ENCODE results near the gene NUP50. TPM values are rescaled to one million over a fixed set of nuclear protein-coding genes. Genes with fewer than 3 reads are reported as not detected.

NUP50 gene
- total RNA-seq, 1 experiment from 2014 or later = 134 TPM

DNA sequence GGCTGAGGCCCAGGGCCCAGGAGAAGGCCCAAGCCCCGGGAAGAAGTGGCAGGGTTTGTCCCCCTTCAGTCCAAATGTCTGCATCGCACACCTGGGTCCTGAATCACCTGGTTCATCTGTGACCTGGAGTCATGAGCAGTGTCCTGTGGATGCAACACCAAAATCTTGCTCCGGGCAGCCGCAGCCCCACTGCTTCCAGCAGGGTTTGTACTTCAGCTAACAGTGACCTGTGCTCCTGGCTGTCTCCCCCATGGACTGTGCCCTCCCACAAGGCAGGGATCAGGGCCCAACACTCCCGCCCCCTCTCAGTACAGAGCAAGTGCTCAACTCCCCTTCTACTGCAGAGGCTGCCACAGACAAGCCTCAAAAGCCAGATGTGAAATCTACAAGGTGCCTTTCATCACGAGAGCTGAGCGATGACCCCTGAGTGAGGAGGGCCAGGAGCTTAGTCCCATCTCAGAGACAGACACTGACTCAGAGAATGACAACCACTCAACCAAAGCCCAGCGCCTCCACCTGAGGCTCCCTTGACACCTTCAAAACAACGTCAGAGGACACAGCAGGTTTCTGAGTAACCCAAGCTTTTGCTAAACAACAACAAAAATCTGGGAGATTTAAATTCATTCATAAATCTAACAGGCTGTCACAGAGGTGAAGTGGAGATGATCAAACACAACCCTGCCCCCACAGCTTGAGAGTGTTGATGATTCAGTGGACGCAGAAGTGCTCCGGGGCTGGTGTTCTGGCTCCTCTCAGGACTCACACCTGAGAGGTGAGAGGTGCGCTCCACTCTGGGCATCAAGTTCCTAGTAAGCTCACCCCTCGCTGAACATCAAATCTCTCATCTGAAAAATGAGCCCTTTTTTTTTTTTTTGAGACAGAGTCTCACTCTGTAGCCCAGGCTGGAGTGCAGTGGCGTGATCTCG lies 73.6 kb downstream of the NUP50 start:
- H3K27me3 ChIP-seq (ENCODE audit: insufficient read depth, low read length) = no peaks in the 10 kb centered on the region
- peak overlapping the region; percentile 11 to 77 (median 61); a peak in 2 of 7 replicates for H3K27ac Mint-ChIP-seq
- no peaks in the 10 kb centered on the region for H3K4me1 ChIP-seq (ENCODE audit: insufficient read depth, low read length)
- H3K56ac ChIP-seq (ENCODE audit: insufficient read length, low read depth, low read length) = no peak overlapping the region
- H3K23ac ChIP-seq (ENCODE audit: insufficient read length, low read depth, low read length) = no peak overlapping the region
- no peak overlapping the region for H3K9ac ChIP-seq (ENCODE audit: extremely low read depth, insufficient read length, low read length)
- peaks cover 11% of the 10 kb centered on the region for H3K23me2 ChIP-seq (ENCODE audit: insufficient read length, low read depth, low read length, poor library complexity, severe bottlenecking)
- H3K79me2 ChIP-seq (ENCODE audit: insufficient read depth, low read length) = no peaks in the 10 kb centered on the region; the same call in 1 of the 2 replicates
- no peak overlapping the region for H4K8ac ChIP-seq (replicated peaks; ENCODE audit: insufficient read length, low read depth, low read length)
- H2AFZ ChIP-seq (ENCODE audit: low read length) = no peak overlapping the region
- peaks cover 26 to 37% of the 10 kb centered on the region in 2 experiments for H3K4me1 Mint-ChIP-seq
- no peak overlapping the region for H2BK20ac ChIP-seq (ENCODE audit: low read depth, low read length, poor library complexity, severe bottlenecking)
- no peak overlapping the region for H3T11ph ChIP-seq (ENCODE audit: low read length)
- H2BK15ac ChIP-seq (ENCODE audit: low read depth, low read length) = no peak overlapping the region
- H2AK5ac ChIP-seq (ENCODE audit: insufficient read length, low read length) = no peak overlapping the region
- H4K91ac ChIP-seq (ENCODE audit: insufficient read length, low read depth, low read length) = no peak overlapping the region
- no peaks in the 10 kb centered on the region for H3K79me1 ChIP-seq (ENCODE audit: insufficient read depth, low read depth, low read length, poor library complexity, severe bottlenecking)
- peaks cover 10% of the 10 kb centered on the region for H3K27me3 Mint-ChIP-seq (ENCODE audit: low read depth)
- no peak overlapping the region for H2BK5ac ChIP-seq (ENCODE audit: insufficient read length, low read length)
- H3K14ac ChIP-seq (ENCODE audit: insufficient read depth, low read length) = no peak overlapping the region
- WGBS (ENCODE audit: extremely low coverage, insufficient read length, low lambda C conversion rate) = no CpG with 5 or more reads among the region's 15 CpGs
- no peak overlapping the region for H2BK120ac ChIP-seq (ENCODE audit: low read depth, low read length, poor library complexity, severe bottlenecking)
- peaks cover 10 to 13% (median 10%) of the 10 kb centered on the region in 3 experiments; a peak in 5 of 7 replicates for H3K36me3 Mint-ChIP-seq (ENCODE audit: insufficient read depth in 1 of 3, low read depth in 3 of 3)
- no peaks in the 10 kb centered on the region; a peak in 1 of 5 replicates for H3K9me3 Mint-ChIP-seq
- no peak overlapping the region for H3K27ac ChIP-seq (ENCODE audit: insufficient read length, low read depth, low read length)
- TF ChIP-seq, protein P1, sequence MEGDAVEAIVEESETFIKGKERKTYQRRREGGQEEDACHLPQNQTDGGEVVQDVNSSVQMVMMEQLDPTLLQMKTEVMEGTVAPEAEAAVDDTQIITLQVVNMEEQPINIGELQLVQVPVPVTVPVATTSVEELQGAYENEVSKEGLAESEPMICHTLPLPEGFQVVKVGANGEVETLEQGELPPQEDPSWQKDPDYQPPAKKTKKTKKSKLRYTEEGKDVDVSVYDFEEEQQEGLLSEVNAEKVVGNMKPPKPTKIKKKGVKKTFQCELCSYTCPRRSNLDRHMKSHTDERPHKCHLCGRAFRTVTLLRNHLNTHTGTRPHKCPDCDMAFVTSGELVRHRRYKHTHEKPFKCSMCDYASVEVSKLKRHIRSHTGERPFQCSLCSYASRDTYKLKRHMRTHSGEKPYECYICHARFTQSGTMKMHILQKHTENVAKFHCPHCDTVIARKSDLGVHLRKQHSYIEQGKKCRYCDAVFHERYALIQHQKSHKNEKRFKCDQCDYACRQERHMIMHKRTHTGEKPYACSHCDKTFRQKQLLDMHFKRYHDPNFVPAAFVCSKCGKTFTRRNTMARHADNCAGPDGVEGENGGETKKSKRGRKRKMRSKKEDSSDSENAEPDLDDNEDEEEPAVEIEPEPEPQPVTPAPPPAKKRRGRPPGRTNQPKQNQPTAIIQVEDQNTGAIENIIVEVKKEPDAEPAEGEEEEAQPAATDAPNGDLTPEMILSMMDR (conservative IDR thresholded peaks at IDR 0.05) = no peak
- H3K4me2 ChIP-seq (ENCODE audit: insufficient read depth, insufficient read length, low read length) = no peak overlapping the region
- H3K18ac ChIP-seq (ENCODE audit: insufficient read length, low read depth, low read length) = no peak overlapping the region
- DNase-seq = no peak
- H4K20me1 ChIP-seq (ENCODE audit: control insufficient read depth, insufficient read depth, insufficient read length) = no peaks in the 10 kb centered on the region
- no peak overlapping the region for H3K4ac ChIP-seq (ENCODE audit: low read depth, low read length)
- no peak overlapping the region for H3K4me3 Mint-ChIP-seq
- H3K9me3 ChIP-seq (ENCODE audit: control insufficient read depth, low read depth, low read length) = no peaks in the 10 kb centered on the region
- H4K5ac ChIP-seq (ENCODE audit: insufficient read length, low read depth, low read length) = no peak overlapping the region
- H2BK12ac ChIP-seq (ENCODE audit: insufficient read length, low read depth, low read length) = no peak overlapping the region

Small RNA genes within 50 kb of the gene (microRNA-seq; reads per million reads assigned to microRNA genes)
- 1.4 reads per million, percentile 10 among the genes with 10 or more reads in this experiment for gene MIR1249 (ENCODE audit: borderline microRNAs expressed)

Other genes with a start within 250 kb of the NUP50 start
- gene PHF21B, start 153.9 kb upstream of the NUP50 start, total RNA-seq (2021) = 54.3 and 60.3 TPM in 2 replicates
- 45.3 and 46.2 TPM in 2 replicates for gene KIAA0930, start 77.0 kb downstream of the NUP50 start, total RNA-seq (2021)
- not detected in 2 replicates for gene UPK3A, start 121.0 kb downstream of the NUP50 start, total RNA-seq (2021)
- 34.3 and 37.9 TPM in 2 replicates for gene FAM118A, start 146.0 kb downstream of the NUP50 start, total RNA-seq (2021)
- gene SMC1B, start 249.7 kb downstream of the NUP50 start, total RNA-seq (2021) = 0.11 TPM in 1 of 2 replicates, not detected in the other
- 3.3 and 4.1 TPM in 2 replicates for gene RIBC2, start 249.8 kb downstream of the NUP50 start, total RNA-seq (2021)